Omental fat pad (tissue), 4 donors: Measurements from ENCODE around the gene SEMA5A. TPM values are rescaled to one million over a fixed set of nuclear protein-coding genes. Genes with fewer than 3 reads are reported as not detected.

ENCODE experiments used
- ATAC-seq: fragments of 150-250 bp; one replicate; pipeline ENCODE4 v1.9.1; 2016; ENCODE audit warnings: mild to moderate bottlenecking, moderate library complexity; ENCODE audit not compliant: low FRiP score
- DNase-seq: peaks from one replicate; pipeline ENCODE4 v3.0.0-alpha.2; 2019; ENCODE audit warnings: low spot score
- total RNA-seq, 4 donors: library from RNA; depleted of rRNA; stranded (reverse); fragments of >200 nt; gene quantifications; one replicate each; pipeline ENCODE4 v1.1.0, GENCODE V29; 2016
- TF ChIP-seq, protein P1 (sequence below), 3 donors: fragments of 450-650 bp; IDR thresholded peaks; one replicate each; pipeline ENCODE4 v1.5.1; 2016 to 2017; ENCODE audit warnings: antibody characterized with exemption in 3 of 3, mild to moderate bottlenecking in 3 of 3, moderate library complexity in 2 of 3

The SEMA5A gene, protein sequence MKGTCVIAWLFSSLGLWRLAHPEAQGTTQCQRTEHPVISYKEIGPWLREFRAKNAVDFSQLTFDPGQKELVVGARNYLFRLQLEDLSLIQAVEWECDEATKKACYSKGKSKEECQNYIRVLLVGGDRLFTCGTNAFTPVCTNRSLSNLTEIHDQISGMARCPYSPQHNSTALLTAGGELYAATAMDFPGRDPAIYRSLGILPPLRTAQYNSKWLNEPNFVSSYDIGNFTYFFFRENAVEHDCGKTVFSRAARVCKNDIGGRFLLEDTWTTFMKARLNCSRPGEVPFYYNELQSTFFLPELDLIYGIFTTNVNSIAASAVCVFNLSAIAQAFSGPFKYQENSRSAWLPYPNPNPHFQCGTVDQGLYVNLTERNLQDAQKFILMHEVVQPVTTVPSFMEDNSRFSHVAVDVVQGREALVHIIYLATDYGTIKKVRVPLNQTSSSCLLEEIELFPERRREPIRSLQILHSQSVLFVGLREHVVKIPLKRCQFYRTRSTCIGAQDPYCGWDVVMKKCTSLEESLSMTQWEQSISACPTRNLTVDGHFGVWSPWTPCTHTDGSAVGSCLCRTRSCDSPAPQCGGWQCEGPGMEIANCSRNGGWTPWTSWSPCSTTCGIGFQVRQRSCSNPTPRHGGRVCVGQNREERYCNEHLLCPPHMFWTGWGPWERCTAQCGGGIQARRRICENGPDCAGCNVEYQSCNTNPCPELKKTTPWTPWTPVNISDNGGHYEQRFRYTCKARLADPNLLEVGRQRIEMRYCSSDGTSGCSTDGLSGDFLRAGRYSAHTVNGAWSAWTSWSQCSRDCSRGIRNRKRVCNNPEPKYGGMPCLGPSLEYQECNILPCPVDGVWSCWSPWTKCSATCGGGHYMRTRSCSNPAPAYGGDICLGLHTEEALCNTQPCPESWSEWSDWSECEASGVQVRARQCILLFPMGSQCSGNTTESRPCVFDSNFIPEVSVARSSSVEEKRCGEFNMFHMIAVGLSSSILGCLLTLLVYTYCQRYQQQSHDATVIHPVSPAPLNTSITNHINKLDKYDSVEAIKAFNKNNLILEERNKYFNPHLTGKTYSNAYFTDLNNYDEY
- 10 to 100 TPM in 3 of 4 donors, 1 to 10 TPM in 1; 6.3 to 60.2 (median 22.1) TPM for total RNA-seq

DNA sequence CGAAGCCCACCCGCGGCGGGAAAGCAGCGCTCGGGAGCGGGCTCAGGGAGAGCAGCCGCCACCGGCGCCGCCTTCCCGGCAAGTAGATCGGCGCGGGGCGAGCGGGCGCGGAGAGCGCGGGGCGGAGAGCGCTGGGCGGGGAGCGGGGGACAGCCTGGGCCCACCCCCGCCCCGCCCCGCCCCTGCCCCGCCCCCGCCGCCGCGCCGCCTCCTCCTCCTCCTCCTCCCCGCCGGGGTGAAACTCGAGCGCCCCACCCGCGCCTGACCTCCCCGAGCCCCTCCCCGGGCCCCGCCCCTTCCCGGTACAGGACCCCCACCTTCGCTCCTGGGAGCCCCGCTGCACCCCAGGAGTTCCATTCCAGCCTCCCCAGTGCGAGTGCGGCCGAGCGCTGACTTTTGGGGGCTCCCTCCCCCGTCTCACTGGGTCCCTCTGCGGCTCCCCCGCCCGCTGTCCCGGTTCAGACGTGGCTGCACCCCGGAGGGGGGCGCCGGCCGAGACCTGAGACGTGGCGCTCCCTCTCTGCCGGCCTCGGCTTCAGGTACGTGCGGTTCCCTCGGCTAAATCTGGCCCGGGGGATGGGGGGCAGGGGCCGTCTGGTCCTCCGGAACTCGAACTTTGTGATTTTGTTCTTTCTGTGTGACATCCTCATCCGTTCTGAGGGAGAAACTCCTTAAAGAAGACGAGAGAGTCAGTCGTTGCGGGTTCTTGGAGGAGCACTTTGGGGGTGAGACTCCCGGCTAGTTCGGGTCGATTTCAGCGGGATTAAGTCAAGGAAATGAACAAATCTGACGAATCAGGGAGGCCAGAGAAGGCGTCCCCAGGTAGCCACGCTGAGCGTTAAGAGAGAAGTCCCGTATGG is at the start of gene SEMA5A:
Gene SEMA5A (minus strand): TSS at position 84 of the 860 bp plus-strand sequence. CDS start 166,129 bp downstream, outside the sequence.
- DNase-seq (no peak), ATAC-seq (peak; percentile 60)
- TF ChIP-seq, protein P1, sequence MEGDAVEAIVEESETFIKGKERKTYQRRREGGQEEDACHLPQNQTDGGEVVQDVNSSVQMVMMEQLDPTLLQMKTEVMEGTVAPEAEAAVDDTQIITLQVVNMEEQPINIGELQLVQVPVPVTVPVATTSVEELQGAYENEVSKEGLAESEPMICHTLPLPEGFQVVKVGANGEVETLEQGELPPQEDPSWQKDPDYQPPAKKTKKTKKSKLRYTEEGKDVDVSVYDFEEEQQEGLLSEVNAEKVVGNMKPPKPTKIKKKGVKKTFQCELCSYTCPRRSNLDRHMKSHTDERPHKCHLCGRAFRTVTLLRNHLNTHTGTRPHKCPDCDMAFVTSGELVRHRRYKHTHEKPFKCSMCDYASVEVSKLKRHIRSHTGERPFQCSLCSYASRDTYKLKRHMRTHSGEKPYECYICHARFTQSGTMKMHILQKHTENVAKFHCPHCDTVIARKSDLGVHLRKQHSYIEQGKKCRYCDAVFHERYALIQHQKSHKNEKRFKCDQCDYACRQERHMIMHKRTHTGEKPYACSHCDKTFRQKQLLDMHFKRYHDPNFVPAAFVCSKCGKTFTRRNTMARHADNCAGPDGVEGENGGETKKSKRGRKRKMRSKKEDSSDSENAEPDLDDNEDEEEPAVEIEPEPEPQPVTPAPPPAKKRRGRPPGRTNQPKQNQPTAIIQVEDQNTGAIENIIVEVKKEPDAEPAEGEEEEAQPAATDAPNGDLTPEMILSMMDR (IDR thresholded peaks at IDR 0.05): no peak

DNA sequence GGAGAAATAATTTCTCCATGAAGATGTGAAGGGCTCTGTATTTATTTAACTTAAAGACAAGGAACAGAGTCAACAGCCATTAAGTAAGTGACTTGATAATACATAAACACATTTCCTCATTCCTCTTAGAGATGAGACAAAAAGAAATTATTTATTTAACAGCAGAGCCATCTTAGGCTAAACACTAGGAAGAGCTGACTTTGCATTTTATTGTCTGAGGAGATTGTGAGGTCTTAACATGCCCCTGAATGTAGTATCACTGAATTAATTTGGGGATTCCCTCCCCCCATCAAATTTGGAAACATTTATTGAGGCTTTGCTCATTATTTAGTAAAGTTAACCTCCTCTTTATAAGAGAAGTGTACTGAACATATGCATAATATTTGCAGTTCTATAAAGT is 49.0 kb upstream of the SEMA5A start:
- TF ChIP-seq, protein P1 (IDR thresholded peaks at IDR 0.05): no peak
- DNase-seq: no peak
- ATAC-seq: no peak

DNA sequence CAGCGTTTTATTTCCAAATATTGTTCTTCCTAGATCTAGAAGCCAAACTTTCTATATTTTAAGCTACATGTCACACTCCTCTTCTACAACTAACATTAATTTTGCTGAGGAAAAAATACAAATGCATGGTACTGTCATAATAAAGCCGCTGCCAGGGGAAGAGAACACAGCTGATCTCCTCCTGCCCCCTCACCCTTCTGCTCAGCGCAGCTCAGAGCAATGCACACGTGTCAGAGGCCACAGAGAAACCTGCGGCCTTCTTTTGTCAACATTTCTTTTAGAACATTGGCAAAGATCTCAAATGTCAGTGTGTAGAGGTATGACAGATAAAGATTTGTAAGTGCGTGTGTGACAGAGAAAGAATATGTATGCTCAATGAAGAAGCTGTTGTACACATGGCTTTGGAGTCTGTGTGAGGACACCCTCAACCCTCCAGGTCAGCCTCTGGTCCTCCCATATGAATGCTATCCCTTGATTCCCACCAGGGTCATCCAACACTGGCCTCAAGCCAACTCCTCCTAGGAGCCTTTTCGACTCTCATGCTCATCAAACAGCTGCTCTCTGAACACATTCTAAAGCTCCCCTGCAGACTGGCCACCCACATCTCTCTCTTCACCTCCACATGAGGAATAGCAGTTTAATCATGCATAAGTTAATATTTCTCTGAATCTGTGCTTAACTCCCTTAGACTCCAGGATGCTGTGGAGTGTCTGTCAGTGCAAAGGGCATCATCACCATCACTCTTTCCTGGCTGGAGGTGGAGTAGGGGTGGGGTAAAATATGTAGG is 43.4 kb upstream of the SEMA5A start:
- ATAC-seq (no peak), DNase-seq (no peak)
- TF ChIP-seq, protein P1 (IDR thresholded peaks at IDR 0.05): no peak

DNA sequence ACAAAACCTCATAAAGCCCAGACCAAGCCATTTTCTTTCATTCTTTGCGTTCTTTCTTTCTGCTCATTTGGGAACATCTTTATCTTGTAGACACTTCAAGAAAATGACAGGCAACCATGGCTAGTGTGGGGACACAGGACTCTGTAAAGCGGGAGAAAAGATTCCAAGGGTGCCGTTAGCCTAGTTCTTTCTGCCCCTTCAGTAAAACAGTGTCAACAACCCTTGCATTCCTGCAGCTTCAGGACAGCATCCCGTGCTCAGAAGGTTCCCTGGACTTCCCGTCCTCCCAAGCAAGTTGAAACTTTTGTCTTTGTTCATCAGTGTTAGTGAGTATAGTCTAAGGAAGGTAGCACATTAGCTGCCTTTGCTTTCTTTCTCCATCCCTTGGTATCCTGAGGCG is 42.4 kb upstream of the SEMA5A start:
- no peak for ATAC-seq

DNA sequence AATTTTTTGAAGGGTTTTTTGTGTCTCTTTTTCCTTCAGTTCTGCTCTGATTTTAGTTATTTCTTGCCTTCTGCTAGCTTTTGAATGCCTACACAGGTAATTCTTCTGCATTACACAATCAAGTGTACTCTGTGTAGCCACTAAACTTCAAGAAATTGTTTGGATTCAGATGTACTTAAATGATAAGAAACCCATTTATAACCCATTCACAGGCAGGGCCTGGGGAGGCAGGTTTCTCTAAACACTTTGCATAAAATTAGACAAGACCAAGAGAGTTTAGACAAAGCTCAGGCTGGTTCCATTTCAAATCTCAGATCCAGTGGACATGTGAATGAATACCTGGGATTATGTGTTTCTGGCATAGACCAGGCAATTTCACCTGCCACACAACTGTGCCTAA is 41.3 kb upstream of the SEMA5A start:
- TF ChIP-seq, protein P1 (IDR thresholded peaks at IDR 0.05): no peak
- no peak for DNase-seq
- no peak for ATAC-seq

More for the DNA sequence above, 42.4 kb upstream of the SEMA5A start:
- DNase-seq: no peak
- TF ChIP-seq, protein P1 (IDR thresholded peaks at IDR 0.05): no peak
